Lower leg skin (tissue), 4 donors: ENCODE data around the gene WDR47. TPM values are rescaled to one million over a fixed set of nuclear protein-coding genes. Genes with fewer than 3 reads are reported as not detected.

ENCODE experiments used
- DNase-seq, 2 donors: peaks; one replicate each; pipeline ENCODE4 v3.0.0-alpha.2; 2019; ENCODE audit warnings: low spot score in 2 of 2
- H3K4me3 ChIP-seq: fragments of 200-600 bp; sonication (generic); 2 replicates; pipeline ENCODE4 v1.5.1; 2017; ENCODE audit warnings: mild to moderate bottlenecking, low read depth; ENCODE audit not compliant: poor library complexity, severe bottlenecking
- POLR2A ChIP-seq, 2 donors: fragments of 450-650 bp; IDR thresholded peaks; one replicate each; pipeline ENCODE4 v1.6.1; 2016 to 2017; ENCODE audit warnings: antibody characterized with exemption in 2 of 2, mild to moderate bottlenecking in 1 of 2, moderate library complexity in 1 of 2
- WGBS, 2 donors: methylation state at CpG; one replicate each; pipeline ENCODE4 v1.1.5; 2018; 5-methylcytosine and 5-hydroxymethylcytosine counted together
- intact Hi-C: fragments of 100-400 bp; cut with DNase I; formaldehyde crosslinking; loops from one replicate; pipeline ENCODE4 v1.15.0; 2023; ENCODE audit warnings: low total_unique reads
- total RNA-seq, 4 donors: library from RNA; depleted of rRNA; stranded (reverse); fragments of >200 nt; gene quantifications; one replicate each; pipeline ENCODE4 v1.1.0, GENCODE V29; 2016
- TF ChIP-seq, protein P1 (sequence below), 3 donors: fragments of 450-650 bp; IDR thresholded peaks; one replicate each; pipeline ENCODE4 v1.5.1; 2016; ENCODE audit warnings: antibody characterized with exemption in 3 of 3, mild to moderate bottlenecking in 3 of 3, moderate library complexity in 2 of 3

WDR47 gene
- 10 to 100 TPM; 44.3 to 75.3 (median 49.0) TPM for total RNA-seq

DNA sequence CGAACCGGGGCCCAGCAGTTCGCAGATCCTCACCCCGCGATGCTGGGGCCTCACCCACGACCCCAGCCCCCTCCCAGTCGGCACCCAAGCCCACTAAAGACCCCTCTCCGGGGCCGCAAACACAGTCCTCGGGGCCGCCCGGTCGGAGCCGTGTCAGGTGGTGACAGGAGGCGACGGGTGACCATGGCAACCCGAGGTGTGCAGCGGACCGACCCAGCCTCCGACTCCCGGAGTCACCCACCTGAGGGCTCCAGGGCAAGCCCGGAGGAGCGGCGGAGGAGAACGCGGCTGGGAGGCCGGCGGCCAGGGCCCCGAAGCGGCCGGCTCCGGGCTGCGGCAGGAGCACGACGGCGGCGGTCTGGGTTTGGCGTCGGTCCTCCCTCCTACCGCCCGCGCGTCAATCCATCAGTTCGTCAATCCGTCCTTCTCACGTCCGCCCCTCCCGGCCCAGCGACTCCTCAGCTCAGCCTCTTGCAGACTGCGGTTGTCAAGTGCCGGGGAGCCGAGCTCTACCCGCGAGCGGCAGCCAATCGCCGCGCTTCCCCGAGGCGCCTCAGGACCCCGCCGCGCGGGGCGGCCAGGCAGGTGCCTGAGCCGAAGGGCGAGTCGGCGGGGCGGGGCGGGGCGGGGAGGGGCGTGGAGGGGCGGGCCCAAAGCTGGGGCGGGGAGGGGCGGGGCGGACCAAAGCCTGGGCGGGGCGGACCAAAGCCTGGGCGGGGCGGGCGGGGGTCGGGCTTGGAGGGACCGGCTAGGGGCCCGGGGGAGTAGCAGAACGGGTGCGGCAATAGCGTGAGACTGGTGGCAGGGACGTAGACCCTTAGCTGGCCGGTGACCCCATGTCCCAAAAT is at the start of gene WDR47:
WDR47 (minus strand) TSS at position 482 of the 848 bp plus-strand sequence. CDS start 18,590 bp downstream, outside the sequence.
- DNase-seq: peak; percentile 93 to 99
- 0 to 1% methylated on average over 39 to 51 of the region's 90 CpGs for WGBS, 2 donors
- H3K4me3 ChIP-seq: peak within 1 kb of the TSS; percentile 100
- intact Hi-C loops: loop anchor here (5.0 kb wide), 1 partner anchor 60 kb away; no protein-coding TSS in a partner anchor
- TF ChIP-seq POLR2A (IDR thresholded peaks at IDR 0.05): peak in 1 of 2 donors; percentile 84
- TF ChIP-seq, protein P1, sequence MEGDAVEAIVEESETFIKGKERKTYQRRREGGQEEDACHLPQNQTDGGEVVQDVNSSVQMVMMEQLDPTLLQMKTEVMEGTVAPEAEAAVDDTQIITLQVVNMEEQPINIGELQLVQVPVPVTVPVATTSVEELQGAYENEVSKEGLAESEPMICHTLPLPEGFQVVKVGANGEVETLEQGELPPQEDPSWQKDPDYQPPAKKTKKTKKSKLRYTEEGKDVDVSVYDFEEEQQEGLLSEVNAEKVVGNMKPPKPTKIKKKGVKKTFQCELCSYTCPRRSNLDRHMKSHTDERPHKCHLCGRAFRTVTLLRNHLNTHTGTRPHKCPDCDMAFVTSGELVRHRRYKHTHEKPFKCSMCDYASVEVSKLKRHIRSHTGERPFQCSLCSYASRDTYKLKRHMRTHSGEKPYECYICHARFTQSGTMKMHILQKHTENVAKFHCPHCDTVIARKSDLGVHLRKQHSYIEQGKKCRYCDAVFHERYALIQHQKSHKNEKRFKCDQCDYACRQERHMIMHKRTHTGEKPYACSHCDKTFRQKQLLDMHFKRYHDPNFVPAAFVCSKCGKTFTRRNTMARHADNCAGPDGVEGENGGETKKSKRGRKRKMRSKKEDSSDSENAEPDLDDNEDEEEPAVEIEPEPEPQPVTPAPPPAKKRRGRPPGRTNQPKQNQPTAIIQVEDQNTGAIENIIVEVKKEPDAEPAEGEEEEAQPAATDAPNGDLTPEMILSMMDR (IDR thresholded peaks at IDR 0.05): no peak

DNA sequence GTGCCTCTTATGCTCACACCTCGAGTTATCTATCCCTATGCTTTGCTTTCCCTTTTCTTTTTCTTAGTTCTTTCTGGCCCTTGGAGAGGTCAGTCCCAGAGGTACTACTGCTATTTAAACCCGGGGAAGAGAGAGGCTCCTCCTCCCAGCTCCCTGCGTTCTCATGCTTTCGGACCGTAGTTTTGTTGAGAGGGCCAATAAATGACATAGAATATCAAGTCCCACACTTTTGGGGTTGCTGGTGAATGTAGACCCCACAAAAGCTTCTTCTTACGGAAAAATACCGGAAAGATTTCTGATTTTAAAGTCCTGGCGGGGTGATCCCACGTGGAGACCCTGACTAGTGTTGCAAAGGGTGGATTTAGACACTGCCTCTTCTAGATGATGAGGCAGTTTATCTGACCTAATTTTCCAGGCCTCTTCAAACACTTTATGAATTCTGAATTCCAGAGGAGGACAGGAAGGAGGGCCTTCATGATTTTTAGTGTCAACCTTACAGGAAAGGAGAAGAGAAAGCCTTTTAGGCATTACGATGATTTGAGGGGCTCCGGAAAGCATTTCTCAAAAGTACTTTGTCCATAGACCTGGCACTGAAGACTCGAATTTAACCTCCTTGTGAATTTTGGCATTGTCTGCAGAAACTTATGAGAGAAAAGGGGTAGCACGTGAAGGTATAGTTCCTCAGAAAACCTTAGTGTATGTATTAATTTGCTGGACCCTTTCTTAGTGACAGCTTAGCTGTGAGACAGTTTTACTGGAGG is 49.4 kb upstream of the WDR47 start:
- WGBS, 2 donors: 2 to 3% methylated on average over 13 of the region's 13 CpGs
- no peak for DNase-seq
- peak overlapping the region; percentile 68 for H3K4me3 ChIP-seq

DNA sequence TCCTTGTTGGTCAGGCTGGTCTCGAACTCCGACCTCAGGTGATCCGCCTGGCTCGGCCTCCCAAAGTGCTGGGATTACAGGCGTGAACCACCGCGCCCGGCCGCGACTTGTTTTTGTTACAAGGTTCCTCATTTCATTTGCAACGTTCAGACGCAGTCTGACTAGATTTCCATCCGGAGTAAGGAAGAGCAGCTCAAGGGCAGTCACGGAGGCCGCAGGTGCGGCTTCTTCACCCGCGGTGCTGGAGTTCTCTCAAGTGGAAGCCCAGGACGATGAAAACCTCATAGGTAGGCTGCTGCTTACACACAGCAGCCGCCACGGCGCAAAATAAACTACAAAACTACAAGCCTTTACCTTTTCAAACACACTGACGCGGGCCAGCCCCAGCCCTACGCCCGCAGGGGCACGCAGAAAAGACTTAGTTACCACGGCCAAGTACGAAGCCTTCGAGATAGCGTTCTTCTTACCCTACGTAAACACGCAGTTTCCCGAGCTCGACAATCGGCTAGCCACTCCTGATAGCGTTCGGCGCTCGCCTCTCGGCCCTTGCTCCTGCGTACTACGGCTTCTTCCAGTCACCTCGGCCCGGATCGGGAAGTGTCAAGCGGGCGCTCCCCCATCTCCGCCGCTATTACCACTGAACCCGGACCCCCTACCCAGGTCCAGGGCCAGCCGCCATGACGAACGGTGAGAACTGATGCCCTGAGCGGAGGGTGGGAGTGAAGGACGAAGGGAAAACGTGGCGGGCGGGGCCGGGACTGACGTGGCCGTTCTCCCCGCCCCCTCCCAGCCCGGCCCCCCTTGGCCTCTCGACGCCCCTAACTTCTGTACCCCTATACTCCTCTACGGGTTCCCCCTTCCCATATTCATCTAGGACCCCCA is 48.5 kb upstream of the WDR47 start, which contains the start of gene TMEM167B:
TMEM167B (plus strand) TSS at position 569 of the 882 bp plus-strand sequence; CDS start at position 678, 109 bp downstream.
- TF ChIP-seq POLR2A (IDR thresholded peaks at IDR 0.05): peak in 1 of 2 donors; percentile 16
- TF ChIP-seq, protein P1 (IDR thresholded peaks at IDR 0.05): no peak
- intact Hi-C loops: no loop called here
- peak; percentile 94 to 98 for DNase-seq
- WGBS, 2 donors: 4 to 5% methylated on average over 64 to 67 of the region's 67 CpGs
- peak within 1 kb of the TSS; percentile 68 for H3K4me3 ChIP-seq

More for the DNA sequence above, 49.4 kb upstream of the WDR47 start:
- intact Hi-C loops: no loop called here
- TF ChIP-seq POLR2A (IDR thresholded peaks at IDR 0.05): no peak
- TF ChIP-seq, protein P1 (IDR thresholded peaks at IDR 0.05): no peak

DNA sequence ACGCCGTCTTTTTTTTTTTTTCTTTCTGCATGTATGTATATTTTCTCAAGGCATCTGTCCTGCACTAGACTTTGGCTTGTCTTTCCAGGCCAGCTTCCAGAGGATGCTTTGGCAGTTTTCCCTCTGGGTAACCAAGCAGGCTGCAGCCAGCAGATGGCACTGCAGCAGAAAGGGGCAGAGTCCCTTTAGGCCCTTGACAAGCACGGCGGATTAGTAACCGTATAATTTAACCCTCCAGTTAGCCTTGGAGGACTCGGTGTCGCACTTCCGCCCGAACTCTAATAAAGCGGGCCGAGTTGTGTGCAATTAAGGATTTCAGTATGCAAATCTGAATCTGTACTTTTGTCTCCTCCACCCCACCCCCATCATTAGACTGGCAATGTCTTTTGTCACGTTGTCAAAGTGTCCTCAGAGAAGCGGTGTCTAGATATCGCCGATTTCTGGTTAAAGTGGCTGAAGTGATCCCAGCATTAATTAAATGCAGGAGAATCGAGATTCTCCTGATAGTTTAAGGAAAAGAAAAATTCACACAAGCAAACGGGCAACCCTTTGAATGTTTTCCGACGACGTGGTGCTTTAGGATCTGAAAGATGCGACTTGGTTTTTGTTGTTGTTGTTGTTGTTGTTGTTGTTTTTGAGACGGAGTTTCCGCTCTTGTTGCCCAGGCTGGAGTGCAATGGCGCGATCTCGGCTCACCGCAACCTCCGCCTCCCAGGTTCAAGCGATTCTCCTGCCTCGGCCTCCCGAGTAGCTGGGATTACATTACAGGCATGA is 47.5 kb upstream of the WDR47 start:
- no peak for DNase-seq
- H3K4me3 ChIP-seq: no peak overlapping the region
- TF ChIP-seq POLR2A (IDR thresholded peaks at IDR 0.05): no peak
- WGBS, 2 donors: 69 to 78% methylated on average over 31 of the region's 31 CpGs
- intact Hi-C loops: no loop called here

DNA sequence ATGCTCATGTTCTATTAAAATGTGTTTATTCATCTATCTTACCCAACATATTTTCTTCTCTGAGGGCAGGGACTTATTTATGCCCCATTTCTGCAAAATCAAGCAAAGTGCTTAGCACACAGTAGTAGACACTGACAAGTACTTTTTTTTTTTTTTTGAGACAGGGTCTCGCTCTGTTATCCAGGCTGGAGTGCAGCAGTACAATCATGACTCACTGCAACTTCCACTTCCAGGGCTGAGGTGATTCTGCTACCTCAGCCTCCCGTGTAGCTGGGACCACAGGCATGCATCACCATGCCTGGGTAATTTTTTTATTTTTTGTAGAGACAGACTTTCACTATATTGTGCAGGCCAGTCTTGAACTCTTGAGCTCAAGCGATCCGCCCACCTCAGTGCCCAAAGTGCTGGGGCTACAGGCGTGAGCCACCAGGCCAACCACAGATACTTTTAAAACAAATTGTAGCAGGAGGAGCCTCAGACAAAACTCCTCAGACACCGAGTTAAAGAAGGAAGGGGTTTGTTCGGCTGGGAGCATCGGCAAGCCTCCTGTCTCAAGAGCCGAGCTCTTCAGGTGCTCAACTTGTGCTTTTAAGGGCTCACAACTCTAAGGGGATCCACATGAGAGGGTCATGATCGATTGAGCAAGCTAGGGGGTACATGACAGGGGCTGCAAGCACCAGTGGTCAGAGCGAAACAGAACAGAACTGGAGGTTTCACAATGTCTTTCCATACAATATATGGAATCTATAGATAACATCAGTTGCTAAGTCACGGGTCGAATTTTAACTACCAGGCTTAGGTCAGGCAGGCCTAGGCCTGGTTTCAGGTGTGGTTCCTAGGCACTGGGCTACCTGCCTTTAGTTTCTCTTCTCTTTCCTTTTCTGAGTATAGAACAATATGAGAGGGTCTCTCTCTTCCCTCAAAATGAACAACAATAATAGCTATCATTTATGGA is 42.9 kb upstream of the WDR47 start:
- 77 to 79% methylated on average over 13 of the region's 13 CpGs for WGBS, 2 donors
- intact Hi-C loops: no loop called here
- peak in 1 of 2 donors; percentile 62 for DNase-seq
- TF ChIP-seq POLR2A (IDR thresholded peaks at IDR 0.05): no peak
- TF ChIP-seq, protein P1 (IDR thresholded peaks at IDR 0.05): no peak
- H3K4me3 ChIP-seq: no peak overlapping the region
